ENCODE results near the gene GPC5. TPM values are rescaled to one million over a fixed set of nuclear protein-coding genes. Genes with fewer than 3 reads are reported as not detected.
A peak's percentile ranks its signal among the peaks of the same experiment; 100 is the strongest.

GPC5 gene
- total RNA-seq, 1 experiment from 2014 or later, result 0.15 TPM

GRCh38 chr13:92716749-92717148 lies 1318.3 kb downstream of the GPC5 start:
- H3K9ac ChIP-seq (ENCODE audit: extremely low read depth, insufficient read length, low read length), result no peak overlapping the region
- no peak for DNase-seq
- H3K79me2 ChIP-seq (ENCODE audit: insufficient read depth, low read length), result no peaks in the 10 kb centered on the region
- no peaks in the 10 kb centered on the region for H3K4me1 ChIP-seq (ENCODE audit: insufficient read depth, low read length)
- H2BK5ac ChIP-seq (ENCODE audit: insufficient read length, low read length), result no peak overlapping the region
- Mint-ChIP-seq H3K4me3 (no peak overlapping the region), H3K27me3 (ENCODE audit: low read depth) (no peaks in the 10 kb centered on the region), H3K27ac (no peak overlapping the region), H3K4me1 (peaks cover 10 to 11% of the 10 kb centered on the region in 2 experiments), H3K9me3 (peaks cover 2 to 3% of the 10 kb centered on the region in 2 experiments; a peak in 2 of 5 replicates), H3K36me3 (ENCODE audit: insufficient read depth in 1 of 3, low read depth in 3 of 3) (peaks cover 0 to 7% (median 0%) of the 10 kb centered on the region in 3 experiments; a peak in 3 of 7 replicates)
- no peak overlapping the region for H4K8ac ChIP-seq (replicated peaks; ENCODE audit: insufficient read length, low read depth, low read length)
- H3K4me2 ChIP-seq (ENCODE audit: insufficient read depth, insufficient read length, low read length), result no peak overlapping the region
- H2BK12ac ChIP-seq (ENCODE audit: insufficient read length, low read depth, low read length), result no peak overlapping the region
- no peaks in the 10 kb centered on the region for H3K27me3 ChIP-seq (ENCODE audit: insufficient read depth, low read length)
- TF ChIP-seq CTCF (conservative IDR thresholded peaks at IDR 0.05), result peak; percentile 48; the same call in 2 of the 3 replicates
- no peak overlapping the region for H2BK120ac ChIP-seq (ENCODE audit: low read depth, low read length, poor library complexity, severe bottlenecking)
- no peak overlapping the region for H3K4ac ChIP-seq (ENCODE audit: low read depth, low read length)
- H3K18ac ChIP-seq (ENCODE audit: insufficient read length, low read depth, low read length), result no peak overlapping the region
- H3T11ph ChIP-seq (ENCODE audit: low read length), result no peak overlapping the region
- no peak overlapping the region for H3K14ac ChIP-seq (ENCODE audit: insufficient read depth, low read length)
- H2AFZ ChIP-seq (ENCODE audit: low read length), result no peak overlapping the region
- H3K56ac ChIP-seq (ENCODE audit: insufficient read length, low read depth, low read length), result no peak overlapping the region
- H3K9me3 ChIP-seq (ENCODE audit: control insufficient read depth, low read depth, low read length), result no peaks in the 10 kb centered on the region
- H3K27ac ChIP-seq (ENCODE audit: insufficient read length, low read depth, low read length), result no peak overlapping the region
- H3K23ac ChIP-seq (ENCODE audit: insufficient read length, low read depth, low read length), result no peak overlapping the region
- H4K5ac ChIP-seq (ENCODE audit: insufficient read length, low read depth, low read length), result no peak overlapping the region
- no peaks in the 10 kb centered on the region for H3K23me2 ChIP-seq (ENCODE audit: insufficient read length, low read depth, low read length, poor library complexity, severe bottlenecking)
- H2AK5ac ChIP-seq (ENCODE audit: insufficient read length, low read length), result no peak overlapping the region
- no peak overlapping the region for H2BK20ac ChIP-seq (ENCODE audit: low read depth, low read length, poor library complexity, severe bottlenecking)
- no peak overlapping the region for H4K91ac ChIP-seq (ENCODE audit: insufficient read length, low read depth, low read length)
- H4K20me1 ChIP-seq (ENCODE audit: control insufficient read depth, insufficient read depth, insufficient read length), result no peaks in the 10 kb centered on the region
- WGBS (ENCODE audit: extremely low coverage, insufficient read length, low lambda C conversion rate), result no CpG with 5 or more reads among the region's 6 CpGs
- no peak overlapping the region for H2BK15ac ChIP-seq (ENCODE audit: low read depth, low read length)
- H3K79me1 ChIP-seq (ENCODE audit: insufficient read depth, low read depth, low read length, poor library complexity, severe bottlenecking), result no peaks in the 10 kb centered on the region

Data from H9 (cell line).